COR-L47 (cell line): ENCODE results near the gene MYBPC1.
"Not testable (repeated sequence)": the region's sequence is repeated elsewhere in the genome, so short reads cannot be mapped to it uniquely, and the experiment has no call there.

ENCODE experiments used
- DNase-seq: peaks from one replicate; lab custom pipeline; 2025; lab: John Stamatoyannopoulos, UW

Gene MYBPC1

GRCh38 chr12:101653503-101653902 is 58.7 kb downstream of the MYBPC1 start:
- DNase-seq = no peak

- no peak for DNase-seq
Observed at GRCh38 chr12:101654442-101654841, 59.7 kb downstream of the MYBPC1 start.

- no peak for DNase-seq
Observed at GRCh38 chr12:101655393-101655792, 60.6 kb downstream of the MYBPC1 start.

GRCh38 chr12:101660662-101661061 is 65.9 kb downstream of the MYBPC1 start:
- not testable (repeated sequence) for DNase-seq

- no peak for DNase-seq
Observed at GRCh38 chr12:101663298-101663697, 68.5 kb downstream of the MYBPC1 start.

- DNase-seq = no peak
Observed at GRCh38 chr12:101664992-101665391, 70.2 kb downstream of the MYBPC1 start.

GRCh38 chr12:101666052-101666728 is 71.4 kb downstream of the MYBPC1 start:
- no peak for DNase-seq

GRCh38 chr12:101667591-101667990 is 72.8 kb downstream of the MYBPC1 start:
- DNase-seq = no peak

- no peak for DNase-seq
Observed at GRCh38 chr12:101670007-101670671, 75.4 kb downstream of the MYBPC1 start.

GRCh38 chr12:101671157-101671791 is 76.5 kb downstream of the MYBPC1 start:
- DNase-seq = no peak

GRCh38 chr12:101671833-101672232 is 77.1 kb downstream of the MYBPC1 start:
- DNase-seq = no peak

GRCh38 chr12:101675555-101675954 is 80.8 kb downstream of the MYBPC1 start:
- no peak for DNase-seq

GRCh38 chr12:101676497-101676896 is 81.7 kb downstream of the MYBPC1 start:
- not testable (repeated sequence) for DNase-seq

GRCh38 chr12:101678081-101678480 is 83.3 kb downstream of the MYBPC1 start:
- no peak for DNase-seq

GRCh38 chr12:101680240-101680639 is 85.5 kb downstream of the MYBPC1 start:
- no peak for DNase-seq

- no peak for DNase-seq
Observed at GRCh38 chr12:101680647-101681046, 85.9 kb downstream of the MYBPC1 start.

GRCh38 chr12:101681627-101682026 is 86.9 kb downstream of the MYBPC1 start:
- DNase-seq = not testable (repeated sequence)

GRCh38 chr12:101685092-101685491 is 90.3 kb downstream of the MYBPC1 start:
- no peak for DNase-seq

- DNase-seq = no peak
Observed at GRCh38 chr12:101686176-101686575, 91.4 kb downstream of the MYBPC1 start.

GRCh38 chr12:101690544-101691098 is 95.8 kb downstream of the MYBPC1 start:
- DNase-seq = no peak

GRCh38 chr12:101691503-101692096 is 96.8 kb downstream of the MYBPC1 start:
- no peak for DNase-seq

- no peak for DNase-seq
Observed at GRCh38 chr12:101694297-101694848, 99.6 kb downstream of the MYBPC1 start.
